ENCODE results near the gene SUV39H2. TPM values are rescaled to one million over a fixed set of nuclear protein-coding genes. Genes with fewer than 3 reads are reported as not detected.

Gene SUV39H2
- total RNA-seq, 1 donor from 2014 or later: 8.8 TPM

DNA sequence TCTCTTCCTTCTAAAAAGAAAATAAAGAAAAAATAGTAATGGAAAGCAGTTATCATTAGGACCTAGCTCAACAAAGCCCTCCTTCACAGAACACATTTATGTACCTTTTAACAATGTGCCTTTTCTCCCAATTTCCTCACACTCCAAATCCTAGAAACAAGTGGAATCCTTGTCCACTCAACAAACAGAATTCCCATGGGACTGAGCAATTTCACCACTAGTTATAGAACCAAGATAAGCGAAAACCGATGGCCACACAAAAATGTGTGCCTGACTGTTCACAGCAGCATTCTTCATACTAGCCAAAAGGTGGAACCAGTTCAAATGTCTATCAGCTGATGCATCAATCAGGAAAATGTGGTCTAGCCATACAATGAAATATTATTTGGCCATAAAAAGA lies 57.9 kb downstream of the SUV39H2 start:
- no peak for ATAC-seq

- peak; percentile 28 for ATAC-seq
These were observed 60.3 kb downstream of the SUV39H2 start for GRCh38 chr10:14938971-14939370.

DNA sequence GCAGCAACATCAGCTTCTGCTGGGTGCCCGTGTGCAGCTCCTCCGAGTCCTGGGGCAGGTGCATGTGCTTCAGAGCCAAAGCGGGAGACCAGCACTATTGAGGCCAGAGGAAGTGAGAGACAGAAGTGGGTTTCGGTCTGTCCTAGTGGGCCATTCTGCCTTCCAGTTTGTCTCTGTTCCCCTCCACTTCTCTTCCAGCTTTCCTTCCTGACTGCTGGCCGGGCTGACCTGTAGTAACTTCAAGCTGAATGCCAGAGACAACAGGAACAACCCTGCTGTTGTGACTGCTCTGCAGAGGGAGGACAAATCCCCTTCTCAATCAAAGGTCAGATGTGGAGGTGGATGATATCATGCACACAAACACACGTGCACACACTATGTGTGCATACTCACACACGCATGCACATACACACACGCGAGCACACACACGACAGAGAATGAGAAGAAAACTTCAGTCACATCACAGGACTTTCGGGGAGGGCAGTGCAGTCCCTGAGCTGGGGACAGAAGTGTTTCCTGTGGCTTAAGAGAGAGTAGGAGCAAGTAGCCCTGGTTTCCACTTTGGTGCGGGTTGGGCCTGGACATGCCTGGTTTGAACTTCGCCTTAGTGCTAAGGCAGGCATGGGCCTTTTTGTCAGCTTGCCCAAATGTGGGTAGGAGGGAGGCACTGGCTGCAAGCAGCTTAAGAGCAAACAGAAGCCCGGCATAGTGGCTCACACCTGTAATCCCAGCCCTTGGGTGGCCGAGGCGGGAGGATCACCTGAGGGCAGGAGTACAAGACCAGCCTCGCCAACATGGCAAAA lies 63.7 kb downstream of the SUV39H2 start:
- peak; percentile 76 for ATAC-seq

- ATAC-seq: peak; percentile 66
These were observed 64.3 kb downstream of the SUV39H2 start for GRCh38 chr10:14942950-14943338.

- peak; percentile 62 for ATAC-seq
These were observed 66.4 kb downstream of the SUV39H2 start for GRCh38 chr10:14945108-14945507.

DNA sequence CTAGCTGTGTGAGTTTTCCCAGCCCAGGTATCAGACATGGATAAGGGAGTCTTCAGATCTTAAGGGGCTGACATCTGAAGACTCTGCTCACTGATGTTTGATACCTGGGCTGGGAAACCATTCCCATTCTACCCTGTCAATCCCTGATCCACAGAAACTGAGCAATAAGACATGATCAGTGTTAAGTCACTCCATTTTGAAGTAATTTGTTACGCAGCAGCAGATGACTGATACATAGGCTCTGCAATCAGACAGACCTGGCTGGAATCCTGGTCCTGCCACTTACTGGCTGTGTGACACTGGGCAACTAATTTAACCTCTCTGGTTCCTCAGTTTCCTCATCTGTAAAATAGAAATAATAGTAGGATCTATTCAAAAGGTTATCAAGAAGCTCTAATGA lies 68.6 kb downstream of the SUV39H2 start:
- no peak for ATAC-seq

- ATAC-seq: peak; percentile 14
These were observed 70.6 kb downstream of the SUV39H2 start for GRCh38 chr10:14949291-14949690.

GRCh38 chr10:14952851-14953423 lies 74.3 kb downstream of the SUV39H2 start:
- no peak for ATAC-seq

GRCh38 chr10:14953424-14954000 lies 74.8 kb downstream of the SUV39H2 start:
- ATAC-seq: peak; percentile 49

Other genes starting within 250 kb of the SUV39H2 start
- 19.0 TPM for gene FAM107B, start 104.0 kb upstream of the SUV39H2 start, total RNA-seq
- 1.2 TPM for gene CDNF, start 40.8 kb upstream of the SUV39H2 start, total RNA-seq
- gene HSPA14, start 40.6 kb upstream of the SUV39H2 start, total RNA-seq: 10.7 TPM
- 7.7 TPM for gene MSANTD7, start 40.6 kb upstream of the SUV39H2 start, total RNA-seq
- 17.5 TPM for gene DCLRE1C, start 75.2 kb downstream of the SUV39H2 start, total RNA-seq
- gene MEIG1, start 80.5 kb downstream of the SUV39H2 start, total RNA-seq: not detected
- 11.7 TPM for gene OLAH, start 165.1 kb downstream of the SUV39H2 start, total RNA-seq
- 0.32 TPM for gene ACBD7, start 209.9 kb downstream of the SUV39H2 start, total RNA-seq
- gene RPP38, start 218.5 kb downstream of the SUV39H2 start, total RNA-seq: 14.8 TPM

Measured in esophagus mucosa (tissue), 1 donor.